HepG2 (cell line): Measurements from ENCODE around the gene MEI1. TPM values are rescaled to one million over a fixed set of nuclear protein-coding genes. Genes with fewer than 3 reads are reported as not detected.

Experiments
- ASH2L ChIP-seq: fragments of 300-600, 200-600 bp; sonication (generic); IDR thresholded peaks from 2 replicates; pipeline ENCODE4 v1.7.0; 2017; ENCODE audit warnings: low read depth, mild to moderate bottlenecking, moderate library complexity, mixed read lengths, low read length; ENCODE audit not compliant: insufficient read length
- SMYD3 ChIP-seq: sonication (generic); formaldehyde crosslinking; IDR thresholded peaks from 2 replicates; pipeline ENCODE4 v1.8.1; 2023; ENCODE audit warnings: mild to moderate bottlenecking, missing genetic modification reagents
- TCF7L2 ChIP-seq: IDR thresholded peaks from 2 replicates; pipeline ENCODE4 v1.6.1; 2011; ENCODE audit warnings: mild to moderate bottlenecking, low read depth, low read length, moderate library complexity
- ZNF138 ChIP-seq: sonication (generic); formaldehyde crosslinking; IDR thresholded peaks from 2 replicates; pipeline ENCODE4 v1.5.0; 2020; ENCODE audit warnings: mild to moderate bottlenecking, low read depth, missing genetic modification reagents
- ZNF318 ChIP-seq: sonication (generic); formaldehyde crosslinking; IDR thresholded peaks from 2 replicates; pipeline ENCODE4 v1.4.0; 2020; ENCODE audit warnings: mild to moderate bottlenecking, missing genetic modification reagents
- ZNF484 ChIP-seq: sonication (generic); formaldehyde crosslinking; IDR thresholded peaks from 2 replicates; pipeline ENCODE4 v1.5.1; 2020; ENCODE audit warnings: mild to moderate bottlenecking, low read depth, missing genetic modification reagents, borderline replicate concordance
- ZNF660 ChIP-seq: sonication (generic); formaldehyde crosslinking; IDR thresholded peaks from 2 replicates; pipeline ENCODE4 v1.5.1; 2020; ENCODE audit warnings: mild to moderate bottlenecking, low read depth, missing genetic modification reagents, borderline replicate concordance
- polyA plus RNA-seq, 8 experiments: library from polyadenylated mRNA; depleted of rRNA in 3 of 8; stranded (reverse) in 7 of 8; unstranded in 1 of 8; fragments of >200 nt; fragmentation: Illumina TruSeq in 4 of 8; extraction: Trizol in 4 of 8; gene quantifications; 2 replicates each; pipeline versions ENCODE4 v1.2.1 to v1.2.3, GENCODE V29; 2011 to 2016; ENCODE audit warnings: low read depth in 4 of 8, missing spikeins in 1 of 8, mixed read lengths in 1 of 8; ENCODE audit not compliant: insufficient read depth in 1 of 8
- total RNA-seq, 5 experiments: library from RNA; depleted of rRNA; stranded (reverse); fragments of >200 nt; fragmentation: Illumina TruSeq; extraction: Trizol; gene quantifications; 2 replicates each; pipeline ENCODE4 v1.2.3, GENCODE V29; 2016; ENCODE audit warnings: low read depth in 1 of 5
- TF ChIP-seq, protein P1 (sequence below): sonication (generic); formaldehyde crosslinking; IDR thresholded peaks from 2 replicates; pipeline ENCODE4 v1.4.0; 2020; ENCODE audit warnings: low read depth, missing genetic modification reagents
- TF ChIP-seq, protein P2 (sequence below): sonication (generic); formaldehyde crosslinking; IDR thresholded peaks from 2 replicates; pipeline ENCODE4 v1.5.1; 2020; ENCODE audit warnings: missing genetic modification reagents, mild to moderate bottlenecking, borderline replicate concordance
- TF ChIP-seq, protein P3 (sequence below): sonication (generic); formaldehyde crosslinking; conservative IDR thresholded peaks from 2 replicates; pipeline ENCODE4 v1.4.0; 2020; ENCODE audit warnings: missing genetic modification reagents

Gene MEI1
- total and polyA plus RNA-seq, 2 of the 13 experiments (the other 11 are each of a cell fraction or from before 2014, with no cell fraction given), result 0.75 to 1.9 TPM

GRCh38 chr22:41800348-41801146, 101.2 kb downstream of the MEI1 start, which contains the start of gene CCDC134 (continued):
- TF ChIP-seq, protein P1, sequence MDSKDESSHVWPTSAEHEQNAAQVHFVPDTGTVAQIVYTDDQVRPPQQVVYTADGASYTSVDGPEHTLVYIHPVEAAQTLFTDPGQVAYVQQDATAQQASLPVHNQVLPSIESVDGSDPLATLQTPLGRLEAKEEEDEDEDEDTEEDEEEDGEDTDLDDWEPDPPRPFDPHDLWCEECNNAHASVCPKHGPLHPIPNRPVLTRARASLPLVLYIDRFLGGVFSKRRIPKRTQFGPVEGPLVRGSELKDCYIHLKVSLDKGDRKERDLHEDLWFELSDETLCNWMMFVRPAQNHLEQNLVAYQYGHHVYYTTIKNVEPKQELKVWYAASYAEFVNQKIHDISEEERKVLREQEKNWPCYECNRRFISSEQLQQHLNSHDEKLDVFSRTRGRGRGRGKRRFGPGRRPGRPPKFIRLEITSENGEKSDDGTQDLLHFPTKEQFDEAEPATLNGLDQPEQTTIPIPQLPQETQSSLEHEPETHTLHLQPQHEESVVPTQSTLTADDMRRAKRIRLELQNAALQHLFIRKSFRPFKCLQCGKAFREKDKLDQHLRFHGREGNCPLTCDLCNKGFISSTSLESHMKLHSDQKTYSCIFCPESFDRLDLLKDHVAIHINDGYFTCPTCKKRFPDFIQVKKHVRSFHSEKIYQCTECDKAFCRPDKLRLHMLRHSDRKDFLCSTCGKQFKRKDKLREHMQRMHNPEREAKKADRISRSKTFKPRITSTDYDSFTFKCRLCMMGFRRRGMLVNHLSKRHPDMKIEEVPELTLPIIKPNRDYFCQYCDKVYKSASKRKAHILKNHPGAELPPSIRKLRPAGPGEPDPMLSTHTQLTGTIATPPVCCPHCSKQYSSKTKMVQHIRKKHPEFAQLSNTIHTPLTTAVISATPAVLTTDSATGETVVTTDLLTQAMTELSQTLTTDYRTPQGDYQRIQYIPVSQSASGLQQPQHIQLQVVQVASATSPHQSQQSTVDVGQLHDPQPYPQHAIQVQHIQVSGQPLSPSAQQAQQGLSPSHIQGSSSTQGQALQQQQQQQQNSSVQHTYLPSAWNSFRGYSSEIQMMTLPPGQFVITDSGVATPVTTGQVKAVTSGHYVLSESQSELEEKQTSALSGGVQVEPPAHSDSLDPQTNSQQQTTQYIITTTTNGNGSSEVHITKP (CRISPR knock-in tag), result no peak
- TF ChIP-seq TCF7L2 (no peak), ASH2L (peak; percentile 69), SMYD3 (CRISPR knock-in tag) (peak; percentile 51), ZNF660 (CRISPR knock-in tag) (no peak), ZNF318 (CRISPR knock-in tag) (no peak), ZNF484 (CRISPR knock-in tag) (no peak), ZNF138 (CRISPR knock-in tag) (peak; percentile 35; the same call in 1 of the 2 replicates)
- TF ChIP-seq, protein P2, sequence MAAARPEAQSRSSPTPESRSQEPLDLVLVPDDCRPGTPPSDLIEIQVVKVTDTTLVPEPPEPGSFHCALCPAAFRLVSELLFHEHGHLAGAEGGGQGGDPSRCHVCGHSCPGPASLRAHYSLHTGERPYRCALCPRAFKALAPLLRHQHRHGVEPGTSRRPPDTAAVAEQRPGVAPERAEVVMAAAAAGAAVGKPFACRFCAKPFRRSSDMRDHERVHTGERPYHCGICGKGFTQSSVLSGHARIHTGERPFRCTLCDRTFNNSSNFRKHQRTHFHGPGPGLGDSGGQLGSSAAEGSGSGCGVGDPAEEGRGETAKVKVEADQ, result peak; percentile 84; the same call in 1 of the 2 replicates
- TF ChIP-seq, protein P3, sequence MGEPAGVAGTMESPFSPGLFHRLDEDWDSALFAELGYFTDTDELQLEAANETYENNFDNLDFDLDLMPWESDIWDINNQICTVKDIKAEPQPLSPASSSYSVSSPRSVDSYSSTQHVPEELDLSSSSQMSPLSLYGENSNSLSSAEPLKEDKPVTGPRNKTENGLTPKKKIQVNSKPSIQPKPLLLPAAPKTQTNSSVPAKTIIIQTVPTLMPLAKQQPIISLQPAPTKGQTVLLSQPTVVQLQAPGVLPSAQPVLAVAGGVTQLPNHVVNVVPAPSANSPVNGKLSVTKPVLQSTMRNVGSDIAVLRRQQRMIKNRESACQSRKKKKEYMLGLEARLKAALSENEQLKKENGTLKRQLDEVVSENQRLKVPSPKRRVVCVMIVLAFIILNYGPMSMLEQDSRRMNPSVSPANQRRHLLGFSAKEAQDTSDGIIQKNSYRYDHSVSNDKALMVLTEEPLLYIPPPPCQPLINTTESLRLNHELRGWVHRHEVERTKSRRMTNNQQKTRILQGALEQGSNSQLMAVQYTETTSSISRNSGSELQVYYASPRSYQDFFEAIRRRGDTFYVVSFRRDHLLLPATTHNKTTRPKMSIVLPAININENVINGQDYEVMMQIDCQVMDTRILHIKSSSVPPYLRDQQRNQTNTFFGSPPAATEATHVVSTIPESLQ (CRISPR knock-in tag), result no peak
